ENCODE data around the gene DCX.

DCX gene

DNA sequence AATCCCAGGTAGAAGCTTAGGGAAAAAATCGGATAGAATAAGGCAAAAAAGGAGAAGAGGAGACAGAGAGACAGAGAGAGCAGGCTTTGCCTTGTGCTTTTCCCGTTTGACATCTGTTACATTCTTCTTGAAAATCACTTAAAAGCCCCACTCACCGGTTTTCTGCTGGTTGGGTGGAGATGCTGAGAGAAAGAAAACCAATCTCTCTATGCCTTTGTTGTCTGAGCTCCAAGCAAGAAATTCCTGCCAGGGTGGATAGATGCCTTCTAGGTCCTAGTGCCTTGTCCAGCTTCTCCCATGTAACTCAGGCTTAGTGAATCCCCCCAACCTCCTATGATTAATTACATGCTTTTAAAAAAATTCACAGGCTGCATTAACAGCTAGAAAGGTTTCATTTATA lies at the start of gene DCX:
TSS of gene DCX (minus strand) at position 210 of the 400 bp plus-strand sequence. CDS start 1,794 bp downstream, outside the sequence.
- Histone ChIP-seq H3K79me2 (ENCODE audit: insufficient read depth, low read length) (no peaks in the 10 kb centered on the region), H2AFZ (ENCODE audit: low read depth, low read length, severe bottlenecking) (no peak within 1 kb of the TSS), H3K27me3 (ENCODE audit: low read length) (no peaks in the 10 kb centered on the region), H3F3A (ENCODE audit: insufficient read depth) (no peaks in the 10 kb centered on the region), H3K4me2 (ENCODE audit: low read depth, low read length, poor library complexity, severe bottlenecking) (no peak within 1 kb of the TSS), H3K4me3 (ENCODE audit: insufficient read depth, low read length, poor library complexity, severe bottlenecking) (no peak within 1 kb of the TSS), H3K9me3 (ENCODE audit: insufficient read depth, low read length) (no peaks in the 10 kb centered on the region), H4K20me1 (ENCODE audit: low read depth, low read length) (no peaks in the 10 kb centered on the region), H3K27ac (ENCODE audit: low read depth, low read length) (no peak within 1 kb of the TSS), H3K36me3 (ENCODE audit: low read length) (no peaks in the 10 kb centered on the region), H3K9me2 (replicated peaks; ENCODE audit: insufficient read depth, low read length) (no peaks in the 10 kb centered on the region), H3K9ac (ENCODE audit: low read length) (no peak within 1 kb of the TSS)
- TF ChIP-seq, protein P1, sequence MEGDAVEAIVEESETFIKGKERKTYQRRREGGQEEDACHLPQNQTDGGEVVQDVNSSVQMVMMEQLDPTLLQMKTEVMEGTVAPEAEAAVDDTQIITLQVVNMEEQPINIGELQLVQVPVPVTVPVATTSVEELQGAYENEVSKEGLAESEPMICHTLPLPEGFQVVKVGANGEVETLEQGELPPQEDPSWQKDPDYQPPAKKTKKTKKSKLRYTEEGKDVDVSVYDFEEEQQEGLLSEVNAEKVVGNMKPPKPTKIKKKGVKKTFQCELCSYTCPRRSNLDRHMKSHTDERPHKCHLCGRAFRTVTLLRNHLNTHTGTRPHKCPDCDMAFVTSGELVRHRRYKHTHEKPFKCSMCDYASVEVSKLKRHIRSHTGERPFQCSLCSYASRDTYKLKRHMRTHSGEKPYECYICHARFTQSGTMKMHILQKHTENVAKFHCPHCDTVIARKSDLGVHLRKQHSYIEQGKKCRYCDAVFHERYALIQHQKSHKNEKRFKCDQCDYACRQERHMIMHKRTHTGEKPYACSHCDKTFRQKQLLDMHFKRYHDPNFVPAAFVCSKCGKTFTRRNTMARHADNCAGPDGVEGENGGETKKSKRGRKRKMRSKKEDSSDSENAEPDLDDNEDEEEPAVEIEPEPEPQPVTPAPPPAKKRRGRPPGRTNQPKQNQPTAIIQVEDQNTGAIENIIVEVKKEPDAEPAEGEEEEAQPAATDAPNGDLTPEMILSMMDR (IDR thresholded peaks at IDR 0.05; ENCODE audit: insufficient read depth, low read length, poor library complexity, severe bottlenecking), result no peak
- no peak for TF ChIP-seq EZH2phosphoT487 (conservative IDR thresholded peaks at IDR 0.05; ENCODE audit: low read length)

DNA sequence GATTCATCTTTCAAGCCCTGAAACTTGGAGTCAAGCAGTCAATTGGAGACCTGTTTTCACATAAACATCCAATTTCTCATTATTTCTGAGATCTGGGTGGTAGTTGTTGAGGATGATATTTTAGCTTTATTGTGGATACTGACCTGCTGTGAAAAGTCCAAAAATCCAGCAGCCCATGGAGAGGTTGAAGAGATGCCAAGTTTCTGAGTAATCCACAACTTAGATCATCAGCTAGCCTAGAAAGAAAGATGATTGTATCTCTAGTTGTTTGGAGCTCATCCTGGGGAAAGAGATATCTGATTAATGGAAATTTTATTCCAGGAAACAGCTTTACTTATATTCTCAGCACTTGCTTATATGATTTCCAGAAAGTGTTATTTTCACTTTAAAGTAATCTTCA lies 48.6 kb upstream of the DCX start:
- H3K9me3 ChIP-seq (ENCODE audit: insufficient read depth, low read length), result no peaks in the 10 kb centered on the region
- H3K27me3 ChIP-seq (ENCODE audit: low read length), result no peaks in the 10 kb centered on the region
- TF ChIP-seq, protein P1 (IDR thresholded peaks at IDR 0.05; ENCODE audit: insufficient read depth, low read length, poor library complexity, severe bottlenecking), result no peak
- TF ChIP-seq EZH2phosphoT487 (conservative IDR thresholded peaks at IDR 0.05; ENCODE audit: low read length), result no peak
- no peaks in the 10 kb centered on the region for H3K9me2 ChIP-seq (replicated peaks; ENCODE audit: insufficient read depth, low read length)
- H3K4me3 ChIP-seq (ENCODE audit: insufficient read depth, low read length, poor library complexity, severe bottlenecking), result no peak overlapping the region
- H3K27ac ChIP-seq (ENCODE audit: low read depth, low read length), result no peak overlapping the region
- no peaks in the 10 kb centered on the region for H3K36me3 ChIP-seq (ENCODE audit: low read length)
- H3F3A ChIP-seq (ENCODE audit: insufficient read depth), result no peaks in the 10 kb centered on the region
- no peaks in the 10 kb centered on the region for H4K20me1 ChIP-seq (ENCODE audit: low read depth, low read length)
- H2AFZ ChIP-seq (ENCODE audit: low read depth, low read length, severe bottlenecking), result no peak overlapping the region
- no peaks in the 10 kb centered on the region for H3K79me2 ChIP-seq (ENCODE audit: insufficient read depth, low read length)
- no peak overlapping the region for H3K4me2 ChIP-seq (ENCODE audit: low read depth, low read length, poor library complexity, severe bottlenecking)
- no peak overlapping the region for H3K9ac ChIP-seq (ENCODE audit: low read length)

DNA sequence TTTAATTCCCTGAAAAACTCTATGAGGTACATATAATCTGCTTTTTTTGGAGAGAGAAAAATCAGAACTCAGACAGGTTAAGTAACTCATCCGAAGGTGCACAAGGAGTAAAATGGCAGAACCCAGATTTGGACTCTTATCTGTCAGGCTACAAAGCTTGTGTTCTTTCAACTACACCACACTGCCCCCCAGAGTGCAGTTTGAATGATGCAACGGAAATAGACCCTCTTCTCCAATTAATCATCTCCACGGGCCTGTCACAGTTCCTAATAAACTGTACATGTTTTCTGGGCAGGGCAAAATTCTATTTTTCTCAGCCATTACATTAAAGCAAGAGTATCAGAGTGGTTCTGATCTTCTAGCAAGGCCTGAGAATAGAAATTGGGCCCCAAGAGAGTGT lies 35.3 kb upstream of the DCX start:
- H3K27me3 ChIP-seq (ENCODE audit: low read length), result no peaks in the 10 kb centered on the region
- H3K4me2 ChIP-seq (ENCODE audit: low read depth, low read length, poor library complexity, severe bottlenecking), result no peak overlapping the region
- H3K36me3 ChIP-seq (ENCODE audit: low read length), result no peaks in the 10 kb centered on the region
- no peaks in the 10 kb centered on the region for H3K9me2 ChIP-seq (replicated peaks; ENCODE audit: insufficient read depth, low read length)
- H3K4me3 ChIP-seq (ENCODE audit: insufficient read depth, low read length, poor library complexity, severe bottlenecking), result no peak overlapping the region
- no peak overlapping the region for H2AFZ ChIP-seq (ENCODE audit: low read depth, low read length, severe bottlenecking)
- H3K9ac ChIP-seq (ENCODE audit: low read length), result no peak overlapping the region
- H3F3A ChIP-seq (ENCODE audit: insufficient read depth), result no peaks in the 10 kb centered on the region
- TF ChIP-seq EZH2phosphoT487 (conservative IDR thresholded peaks at IDR 0.05; ENCODE audit: low read length), result no peak
- TF ChIP-seq, protein P1 (IDR thresholded peaks at IDR 0.05; ENCODE audit: insufficient read depth, low read length, poor library complexity, severe bottlenecking), result no peak
- no peaks in the 10 kb centered on the region for H3K79me2 ChIP-seq (ENCODE audit: insufficient read depth, low read length)
- no peaks in the 10 kb centered on the region for H4K20me1 ChIP-seq (ENCODE audit: low read depth, low read length)
- no peak overlapping the region for H3K27ac ChIP-seq (ENCODE audit: low read depth, low read length)
- H3K9me3 ChIP-seq (ENCODE audit: insufficient read depth, low read length), result no peaks in the 10 kb centered on the region
